A549 (cell line): ENCODE measurements around the gene CMPK1. TPM values are rescaled to one million over a fixed set of nuclear protein-coding genes. Genes with fewer than 3 reads are reported as not detected.

Source experiments
- ATAC-seq, 2 experiments: fragments of 200-7000 bp in 1 of 2; fragments of >200 bp in 1 of 2; cut with Nextera tagmentation in 1 of 2; cut with Tn5 transposase in 1 of 2; 3 replicates each; pipeline versions ENCODE4 v1.8.0 to v1.9.1; 2018 to 2020; ENCODE audit warnings: mild to moderate bottlenecking in 1 of 2, moderate library complexity in 1 of 2
- CTCF ChIA-PET: fragments of 300-600 bp; sonication (Branson Sonifier 250); formaldehyde crosslinking; extraction: SDS; loops from one replicate; lab custom pipeline; 2021; ENCODE audit warnings: antibody characterized with exemption, inconsistent platforms; lab: Yijun Ruan, JAX
- POLR2A ChIA-PET: fragments of 350-600 bp; formaldehyde crosslinking; extraction: SDS; loops from one replicate; lab custom pipeline; 2021; ENCODE audit warnings: antibody characterized with exemption, inconsistent platforms; lab: Yijun Ruan, JAX
- DNase-seq, 2 experiments: peaks; one replicate each; pipeline versions ENCODE4 v3.0.0 to v3.0.0-alpha.2; 2011 to 2016; ENCODE audit warnings: low read depth in 1 of 2, low spot score in 1 of 2
- FAIRE-seq: peaks from 2 replicates; lab custom pipeline; 2011; peaks lifted over from hg19 to GRCh38; lab: Jason Lieb, UNC
- H3K27ac ChIP-seq, 2 experiments: fragments of >200 bp; sonication (Bioruptor Twin); formaldehyde crosslinking; 3 replicates each; pipeline ENCODE4 v1.5.1; 2016 to 2017
- H3K4me1 ChIP-seq: fragments of >200 bp; sonication (Bioruptor Twin); formaldehyde crosslinking; 3 replicates; pipeline ENCODE4 v1.6.1; 2016
- H3K4me2 ChIP-seq: fragments of >200 bp; sonication (Bioruptor Twin); formaldehyde crosslinking; 3 replicates; pipeline ENCODE4 v1.6.1; 2016
- H3K4me3 ChIP-seq: fragments of >200 bp; sonication (Bioruptor Twin); formaldehyde crosslinking; 3 replicates; pipeline ENCODE4 v1.5.1; 2016
- H3K9me3 ChIP-seq: fragments of >200 bp; sonication (Bioruptor Twin); formaldehyde crosslinking; 3 replicates; pipeline ENCODE4 v1.6.1; 2016
- CHD4 ChIP-seq: fragments of 200-600 bp; sonication (generic); IDR thresholded peaks from 2 replicates; pipeline ENCODE4 v1.6.1; 2016; ENCODE audit warnings: antibody characterized with exemption, mild to moderate bottlenecking, borderline replicate concordance
- EHMT2 ChIP-seq: fragments of 200-600 bp; sonication (generic); IDR thresholded peaks from 2 replicates; pipeline ENCODE4 v1.6.1; 2016; ENCODE audit warnings: antibody characterized with exemption, low read depth, mild to moderate bottlenecking, moderate library complexity
- FOSB ChIP-seq: fragments of 250-450 bp; sonication (Bioruptor Pico); IDR thresholded peaks from 2 replicates; pipeline ENCODE4 v1.5.0; 2020; ENCODE audit warnings: mild to moderate bottlenecking, moderate library complexity
- FOSL2 ChIP-seq, 2 experiments: fragments of 450-650 bp in 1 of 2; fragments of >200 bp in 1 of 2; sonication (Bioruptor Twin) in 1 of 2; formaldehyde crosslinking; IDR thresholded peaks; 2 replicates each; pipeline versions ENCODE4 v1.5.0 to v1.6.1; 2016 to 2020; ENCODE audit warnings: mild to moderate bottlenecking in 1 of 2, moderate library complexity in 1 of 2
- FOXS1 ChIP-seq: fragments of 250-450 bp; sonication (Bioruptor Pico); IDR thresholded peaks from 2 replicates; pipeline ENCODE4 v1.5.0; 2020; ENCODE audit warnings: mild to moderate bottlenecking, moderate library complexity
- GATA3 ChIP-seq: IDR thresholded peaks from 2 replicates; pipeline ENCODE4 v1.6.1; 2012; ENCODE audit warnings: borderline replicate concordance
- HDAC2 ChIP-seq: fragments of 200-600 bp; sonication (generic); IDR thresholded peaks from 2 replicates; pipeline ENCODE4 v1.6.1; 2016
- HOXB13 ChIP-seq: fragments of 250-450 bp; sonication (Bioruptor Pico); IDR thresholded peaks from 2 replicates; pipeline ENCODE4 v1.5.0; 2020; ENCODE audit warnings: low read depth, mild to moderate bottlenecking, moderate library complexity
- HOXB5 ChIP-seq: fragments of 250-450 bp; sonication (Bioruptor Pico); IDR thresholded peaks from 2 replicates; pipeline ENCODE4 v1.5.0; 2020; ENCODE audit warnings: mild to moderate bottlenecking, moderate library complexity
- KDM5A ChIP-seq: fragments of 200-600 bp; sonication (generic); IDR thresholded peaks from 2 replicates; pipeline ENCODE4 v1.6.1; 2016; ENCODE audit warnings: antibody characterized with exemption, mild to moderate bottlenecking
- MAFK ChIP-seq: fragments of 450-650 bp; IDR thresholded peaks from 2 replicates; pipeline ENCODE4 v1.6.1; 2014; ENCODE audit not compliant: partially characterized antibody
- MAZ ChIP-seq: fragments of 150-350 bp; IDR thresholded peaks from 2 replicates; pipeline ENCODE4 v1.6.1; 2014; ENCODE audit warnings: antibody characterized with exemption, low read depth, low read length, borderline replicate concordance
- NFE2L2 ChIP-seq: fragments of 150-350 bp; conservative IDR thresholded peaks from 2 replicates; pipeline ENCODE4 v1.6.1; 2014; ENCODE audit warnings: low read length
- NPAS2 ChIP-seq: fragments of 250-450 bp; sonication (Bioruptor Pico); IDR thresholded peaks from 2 replicates; pipeline ENCODE4 v1.8.0; 2022; ENCODE audit warnings: mild to moderate bottlenecking, moderate library complexity, borderline replicate concordance
- PHF8 ChIP-seq: fragments of 200-600 bp; sonication (generic); IDR thresholded peaks from 2 replicates; pipeline ENCODE4 v1.6.1; 2016; ENCODE audit warnings: low read depth, mild to moderate bottlenecking, antibody characterized with exemption, moderate library complexity, borderline replicate concordance
- POLR2A ChIP-seq: IDR thresholded peaks from 2 replicates; pipeline ENCODE4 v1.6.1; 2012; ENCODE audit warnings: mild to moderate bottlenecking, low read length
- POLR2AphosphoS2 ChIP-seq: conservative IDR thresholded peaks from 2 replicates; pipeline ENCODE4 v1.6.1; 2012; ENCODE audit warnings: low read length, improper control_type of control experiment, inconsistent platforms
- RCOR1 ChIP-seq: fragments of 150-350 bp; IDR thresholded peaks from 2 replicates; pipeline ENCODE4 v1.6.1; 2014; ENCODE audit warnings: antibody characterized with exemption, low read length, low read depth
- SMC3 ChIP-seq: fragments of >200 bp; sonication (Bioruptor Twin); formaldehyde crosslinking; IDR thresholded peaks from 3 replicates; pipeline ENCODE4 v1.6.1; 2018; ENCODE audit warnings: inconsistent platforms
- ZFP36 ChIP-seq: fragments of 450-650 bp; IDR thresholded peaks from 2 replicates; pipeline ENCODE4 v1.6.1; 2014; ENCODE audit warnings: borderline replicate concordance; ENCODE audit not compliant: partially characterized antibody
- ZSCAN20 ChIP-seq: fragments of 250-450 bp; sonication (Bioruptor Pico); IDR thresholded peaks from 2 replicates; pipeline ENCODE4 v1.8.0; 2022; ENCODE audit warnings: mild to moderate bottlenecking, moderate library complexity
- WGBS: methylation state at CpG from one replicate; pipeline ENCODE4 v1.1.6; 2017; ENCODE audit errors: missing lambda C conversion rate; 5-methylcytosine and 5-hydroxymethylcytosine counted together
- polyA plus RNA-seq, 4 experiments: library from polyadenylated mRNA; depleted of rRNA in 3 of 4; stranded (reverse); fragments of >200 nt; fragmentation: RNase III in 1 of 4; extraction: RNeasy Plus Mini Kit Qiagen cat#74134 plus additional on column Dnase treatment in 1 of 4; gene quantifications; 2 replicates in 3 of 4; 3 replicates in 1 of 4; pipeline ENCODE4 v1.2.3, GENCODE V29; 2011 to 2017
- TF ChIP-seq, protein P1 (sequence below): IDR thresholded peaks from 2 replicates; pipeline ENCODE4 v1.6.1; 2012; ENCODE audit warnings: low read depth, borderline replicate concordance
- TF ChIP-seq, protein P2 (sequence below): fragments of >200 bp; sonication (Bioruptor Twin); formaldehyde crosslinking; IDR thresholded peaks from 3 replicates; pipeline ENCODE4 v1.5.1; 2016
- TF ChIP-seq, protein P3 (sequence below): fragments of >200 bp; sonication (Bioruptor Twin); formaldehyde crosslinking; IDR thresholded peaks from 3 replicates; pipeline ENCODE4 v1.6.1; 2016
- TF ChIP-seq, protein P4 (sequence below): fragments of >200 bp; sonication (Bioruptor Twin); formaldehyde crosslinking; IDR thresholded peaks from 2 replicates; pipeline ENCODE4 v1.6.1; 2016
- TF ChIP-seq, protein P5 (sequence below): fragments of 250-450 bp; sonication (Bioruptor Pico); IDR thresholded peaks from 2 replicates; pipeline ENCODE4 v1.5.0; 2021; ENCODE audit warnings: mild to moderate bottlenecking, moderate library complexity, borderline replicate concordance

The CMPK1 gene
- polyA plus RNA-seq, 2 of the 4 experiments (the other 2 are of a cell fraction): 89.3 to 103 TPM

DNA sequence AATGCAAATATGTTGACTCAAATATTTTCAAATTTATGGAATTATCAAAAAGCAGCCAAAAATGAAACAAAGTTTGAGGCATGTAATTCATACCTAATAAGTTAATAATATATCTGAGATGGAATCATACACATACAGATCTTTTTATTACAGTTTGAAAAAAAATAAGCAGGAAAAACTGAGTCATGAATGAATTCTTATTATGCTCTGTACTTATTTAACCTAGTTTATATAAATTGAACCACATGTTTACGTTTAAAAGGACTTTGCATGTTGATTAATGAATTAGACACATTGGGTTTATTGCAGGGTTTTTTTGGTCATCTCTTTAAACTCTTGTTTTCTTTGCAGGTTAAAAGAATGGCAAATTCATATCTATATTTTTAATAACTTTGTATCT lies 40.9 kb downstream of the CMPK1 start (continued):
- TF ChIP-seq, protein P1, sequence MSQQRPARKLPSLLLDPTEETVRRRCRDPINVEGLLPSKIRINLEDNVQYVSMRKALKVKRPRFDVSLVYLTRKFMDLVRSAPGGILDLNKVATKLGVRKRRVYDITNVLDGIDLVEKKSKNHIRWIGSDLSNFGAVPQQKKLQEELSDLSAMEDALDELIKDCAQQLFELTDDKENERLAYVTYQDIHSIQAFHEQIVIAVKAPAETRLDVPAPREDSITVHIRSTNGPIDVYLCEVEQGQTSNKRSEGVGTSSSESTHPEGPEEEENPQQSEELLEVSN: no peak
- TF ChIP-seq, protein P2, sequence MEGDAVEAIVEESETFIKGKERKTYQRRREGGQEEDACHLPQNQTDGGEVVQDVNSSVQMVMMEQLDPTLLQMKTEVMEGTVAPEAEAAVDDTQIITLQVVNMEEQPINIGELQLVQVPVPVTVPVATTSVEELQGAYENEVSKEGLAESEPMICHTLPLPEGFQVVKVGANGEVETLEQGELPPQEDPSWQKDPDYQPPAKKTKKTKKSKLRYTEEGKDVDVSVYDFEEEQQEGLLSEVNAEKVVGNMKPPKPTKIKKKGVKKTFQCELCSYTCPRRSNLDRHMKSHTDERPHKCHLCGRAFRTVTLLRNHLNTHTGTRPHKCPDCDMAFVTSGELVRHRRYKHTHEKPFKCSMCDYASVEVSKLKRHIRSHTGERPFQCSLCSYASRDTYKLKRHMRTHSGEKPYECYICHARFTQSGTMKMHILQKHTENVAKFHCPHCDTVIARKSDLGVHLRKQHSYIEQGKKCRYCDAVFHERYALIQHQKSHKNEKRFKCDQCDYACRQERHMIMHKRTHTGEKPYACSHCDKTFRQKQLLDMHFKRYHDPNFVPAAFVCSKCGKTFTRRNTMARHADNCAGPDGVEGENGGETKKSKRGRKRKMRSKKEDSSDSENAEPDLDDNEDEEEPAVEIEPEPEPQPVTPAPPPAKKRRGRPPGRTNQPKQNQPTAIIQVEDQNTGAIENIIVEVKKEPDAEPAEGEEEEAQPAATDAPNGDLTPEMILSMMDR: no peak
- TF ChIP-seq HOXB13 (CRISPR knock-in tag): no peak
- no peak for TF ChIP-seq POLR2AphosphoS2

DNA sequence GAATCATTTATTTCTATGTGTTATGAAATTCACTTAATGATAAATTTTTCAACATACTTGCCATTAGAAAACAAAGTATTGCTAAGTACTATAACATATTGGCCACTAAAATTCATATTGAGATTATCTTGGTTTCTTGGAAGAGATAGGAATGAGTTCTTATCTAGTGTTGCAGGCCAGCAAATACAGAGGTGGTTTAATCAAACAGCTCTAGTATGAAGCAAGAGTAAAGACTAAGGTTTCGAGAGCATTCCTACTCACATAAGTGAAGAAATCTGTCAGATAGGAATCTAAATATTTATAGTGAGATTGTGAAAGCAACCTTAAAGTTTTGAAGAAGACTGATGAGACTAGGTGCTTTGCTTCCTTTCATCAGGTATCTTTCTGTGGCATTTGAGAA lies 44.6 kb downstream of the CMPK1 start:
- TF ChIP-seq HOXB5 (no peak), KDM5A (no peak), HDAC2 (no peak), GATA3 (no peak), PHF8 (no peak), RCOR1 (no peak), MAZ (no peak), NPAS2 (CRISPR knock-in tag) (no peak), EHMT2 (no peak), FOSB (CRISPR knock-in tag) (no peak), CHD4 (no peak), POLR2A (no peak), FOSL2 (IDR thresholded peaks at IDR 0.05) (no peak), FOSL2 (CRISPR knock-in tag; IDR thresholded peaks at IDR 0.05) (no peak), SMC3 (no peak), FOXS1 (CRISPR knock-in tag) (no peak), NFE2L2 (no peak)
- TF ChIP-seq, protein P3, sequence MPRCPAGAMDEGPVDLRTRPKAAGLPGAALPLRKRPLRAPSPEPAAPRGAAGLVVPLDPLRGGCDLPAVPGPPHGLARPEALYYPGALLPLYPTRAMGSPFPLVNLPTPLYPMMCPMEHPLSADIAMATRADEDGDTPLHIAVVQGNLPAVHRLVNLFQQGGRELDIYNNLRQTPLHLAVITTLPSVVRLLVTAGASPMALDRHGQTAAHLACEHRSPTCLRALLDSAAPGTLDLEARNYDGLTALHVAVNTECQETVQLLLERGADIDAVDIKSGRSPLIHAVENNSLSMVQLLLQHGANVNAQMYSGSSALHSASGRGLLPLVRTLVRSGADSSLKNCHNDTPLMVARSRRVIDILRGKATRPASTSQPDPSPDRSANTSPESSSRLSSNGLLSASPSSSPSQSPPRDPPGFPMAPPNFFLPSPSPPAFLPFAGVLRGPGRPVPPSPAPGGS: no peak
- TF ChIP-seq, protein P4, sequence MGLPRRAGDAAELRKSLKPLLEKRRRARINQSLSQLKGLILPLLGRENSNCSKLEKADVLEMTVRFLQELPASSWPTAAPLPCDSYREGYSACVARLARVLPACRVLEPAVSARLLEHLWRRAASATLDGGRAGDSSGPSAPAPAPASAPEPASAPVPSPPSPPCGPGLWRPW: no peak
- DNase-seq (no peak), ATAC-seq (no peak), FAIRE-seq (no peak)
- Histone ChIP-seq H3K27ac (no peak overlapping the region), H3K4me1 (no peaks in the 10 kb centered on the region), H3K9me3 (no peaks in the 10 kb centered on the region), H3K4me3 (no peak overlapping the region), H3K4me2 (no peak overlapping the region)
- WGBS: 63% methylated on average over 1 of the region's 1 CpG
- ChIA-PET CTCF (interaction anchor here (1.4 kb wide), 1 partner anchor 11 kb away, joined by 4 read pairs; no protein-coding TSS in a partner anchor), POLR2A (no interaction called here)

DNA sequence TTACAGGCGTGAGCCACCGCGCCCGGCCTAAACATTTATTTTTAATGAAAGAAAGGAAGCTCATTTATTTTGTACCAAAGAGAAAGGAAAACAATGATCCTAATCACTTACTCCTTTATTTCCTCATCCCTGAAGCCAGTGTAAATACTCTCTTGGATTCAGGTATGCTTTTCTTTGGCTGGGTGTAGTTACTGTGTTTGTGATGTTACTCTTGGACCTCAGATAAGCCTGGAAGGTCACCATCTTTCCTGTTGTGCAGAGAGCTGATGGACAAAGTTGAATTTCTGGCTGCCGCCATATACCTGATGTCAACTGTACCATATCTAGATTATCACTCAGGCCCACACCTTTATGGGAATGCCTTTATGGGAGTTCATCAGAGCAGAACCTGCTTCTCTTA lies 47.1 kb downstream of the CMPK1 start:
- H3K4me1 ChIP-seq: no peaks in the 10 kb centered on the region
- H3K27ac ChIP-seq: no peak overlapping the region
- 94% methylated on average over 5 of the region's 5 CpGs for WGBS
- no peak for ATAC-seq
- ChIA-PET CTCF (interaction anchor here (2.5 kb wide), 1 partner anchor 346 kb away, joined by 9 read pairs; no protein-coding TSS in a partner anchor), POLR2A (no interaction called here)
- no peak overlapping the region for H3K4me2 ChIP-seq
- no peaks in the 10 kb centered on the region for H3K9me3 ChIP-seq
- FAIRE-seq: no peak
- no peak overlapping the region for H3K4me3 ChIP-seq
- no peak for DNase-seq
- TF ChIP-seq MAFK: no peak
- TF ChIP-seq, protein P5, sequence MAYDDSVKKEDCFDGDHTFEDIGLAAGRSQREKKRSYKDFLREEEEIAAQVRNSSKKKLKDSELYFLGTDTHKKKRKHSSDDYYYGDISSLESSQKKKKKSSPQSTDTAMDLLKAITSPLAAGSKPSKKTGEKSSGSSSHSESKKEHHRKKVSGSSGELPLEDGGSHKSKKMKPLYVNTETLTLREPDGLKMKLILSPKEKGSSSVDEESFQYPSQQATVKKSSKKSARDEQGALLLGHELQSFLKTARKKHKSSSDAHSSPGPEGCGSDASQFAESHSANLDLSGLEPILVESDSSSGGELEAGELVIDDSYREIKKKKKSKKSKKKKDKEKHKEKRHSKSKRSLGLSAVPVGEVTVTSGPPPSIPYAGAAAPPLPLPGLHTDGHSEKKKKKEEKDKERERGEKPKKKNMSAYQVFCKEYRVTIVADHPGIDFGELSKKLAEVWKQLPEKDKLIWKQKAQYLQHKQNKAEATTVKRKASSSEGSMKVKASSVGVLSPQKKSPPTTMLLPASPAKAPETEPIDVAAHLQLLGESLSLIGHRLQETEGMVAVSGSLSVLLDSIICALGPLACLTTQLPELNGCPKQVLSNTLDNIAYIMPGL (CRISPR knock-in tag): no peak
- no peak for TF ChIP-seq HOXB5
- no peak for TF ChIP-seq ZFP36
- TF ChIP-seq POLR2AphosphoS2: no peak
- TF ChIP-seq ZSCAN20 (CRISPR knock-in tag): no peak
